ENCODE measurements around the gene ZC3H18.

The ZC3H18 gene

GRCh38 chr16:88527186-88527936, 42.8 kb upstream of the ZC3H18 start:
- ATAC-seq, result peak; percentile 88
- TF ChIP-seq ZNF70 (CRISPR knock-in tag; IDR thresholded peaks at IDR 0.05) (no peak), ZNF565 (CRISPR knock-in tag; conservative IDR thresholded peaks at IDR 0.05; ENCODE audit: low read depth) (no peak), TSHZ2 (CRISPR knock-in tag; IDR thresholded peaks at IDR 0.05) (no peak), ZC3H10 (CRISPR knock-in tag; IDR thresholded peaks at IDR 0.05) (no peak), CREB5 (CRISPR knock-in tag; IDR thresholded peaks at IDR 0.05; ENCODE audit: low read depth) (no peak), RARB (CRISPR knock-in tag; IDR thresholded peaks at IDR 0.05) (no peak), GLIS3 (CRISPR knock-in tag; IDR thresholded peaks at IDR 0.05) (no peak), PATZ1 (CRISPR knock-in tag; IDR thresholded peaks at IDR 0.05; ENCODE audit: borderline replicate concordance) (no peak), ARNTL (CRISPR knock-in tag; IDR thresholded peaks at IDR 0.05; ENCODE audit: borderline replicate concordance, low read depth) (no peak), CSRNP3 (CRISPR knock-in tag; IDR thresholded peaks at IDR 0.05) (no peak), ZNF8 (CRISPR knock-in tag; IDR thresholded peaks at IDR 0.05) (no peak), ZFP3 (CRISPR knock-in tag; IDR thresholded peaks at IDR 0.05) (no peak), OSR1 (CRISPR knock-in tag; IDR thresholded peaks at IDR 0.05) (no peak), PPARA (CRISPR knock-in tag; IDR thresholded peaks at IDR 0.05; ENCODE audit: borderline replicate concordance) (no peak), CSDC2 (CRISPR knock-in tag; IDR thresholded peaks at IDR 0.05) (no peak), ISL1 (CRISPR knock-in tag; IDR thresholded peaks at IDR 0.05) (no peak), BACH2 (CRISPR knock-in tag; IDR thresholded peaks at IDR 0.05; ENCODE audit: borderline replicate concordance) (no peak), TOX (CRISPR knock-in tag; IDR thresholded peaks at IDR 0.05; ENCODE audit: borderline replicate concordance) (no peak), ESRRG (CRISPR knock-in tag; IDR thresholded peaks at IDR 0.05) (no peak), ZFP30 (CRISPR knock-in tag; IDR thresholded peaks at IDR 0.05) (no peak)

- no peak for TF ChIP-seq OSR1 (CRISPR knock-in tag; IDR thresholded peaks at IDR 0.05)
- no peak for TF ChIP-seq POU6F1 (CRISPR knock-in tag; IDR thresholded peaks at IDR 0.05; ENCODE audit: borderline replicate concordance, low read depth)
- ATAC-seq, result no peak
Observed at GRCh38 chr16:88527937-88528743, 42.1 kb upstream of the ZC3H18 start.

Measured in SK-N-SH treated with all-trans-retinoic acid at 6 μM for 48 hours (cell line).